H1 (cell line): Measurements from ENCODE around the gene CADM2. TPM values are rescaled to one million over a fixed set of nuclear protein-coding genes. Genes with fewer than 3 reads are reported as not detected.

Source experiments
- CTCF ChIA-PET: fragments of 300-600 bp; sonication (Branson Sonifier 250); formaldehyde crosslinking; loops from one replicate; lab custom pipeline; 2021; ENCODE audit not compliant: partially characterized antibody; lab: Charles Lee
- POLR2A ChIA-PET: fragments of 300-600 bp; sonication (Branson Sonifier 250); formaldehyde crosslinking; loops from one replicate; lab custom pipeline; 2021; ENCODE audit warnings: inconsistent platforms; ENCODE audit not compliant: partially characterized antibody; lab: Charles Lee
- DNase-seq, 2 experiments: peaks; one replicate each; pipeline versions ENCODE4 v3.0.0 to v3.0.0-alpha.2; 2010 to 2022; ENCODE audit warnings: low spot score in 2 of 2, low read depth in 1 of 2, mixed read lengths in 1 of 2
- FAIRE-seq: peaks from 2 replicates; lab custom pipeline; 2011; peaks lifted over from hg19 to GRCh38; lab: Jason Lieb, UNC
- H2AFZ ChIP-seq: 2 replicates; pipeline ENCODE4 v1.8.1; 2012; ENCODE audit warnings: low read length, inconsistent platforms
- H2AK5ac ChIP-seq: 2 replicates; pipeline ENCODE4 v1.6.1; 2013; ENCODE audit warnings: low read depth, low read length
- H2BK120ac ChIP-seq: replicated peaks from 2 replicates; pipeline ENCODE3; 2013; ENCODE audit warnings: low read depth, low read length, inconsistent platforms
- H2BK12ac ChIP-seq: 2 replicates; pipeline ENCODE4 v1.6.1; 2013; ENCODE audit warnings: low read depth, low read length
- H2BK15ac ChIP-seq: 2 replicates; pipeline ENCODE4 v1.6.1; 2013; ENCODE audit warnings: low read length
- H2BK20ac ChIP-seq: 2 replicates; pipeline ENCODE4 v1.6.1; 2013; ENCODE audit warnings: low read length
- H2BK5ac ChIP-seq: 2 replicates; pipeline ENCODE4 v1.6.1; 2013; ENCODE audit warnings: low read depth, low read length
- H3K14ac ChIP-seq: 2 replicates; pipeline ENCODE4 v1.6.1; 2013; ENCODE audit warnings: inconsistent platforms; ENCODE audit not compliant: insufficient read length
- H3K18ac ChIP-seq: 2 replicates; pipeline ENCODE4 v1.6.1; 2013; ENCODE audit warnings: low read length; ENCODE audit errors: extremely low read depth
- H3K23ac ChIP-seq: 2 replicates; pipeline ENCODE4 v1.6.1; 2013; ENCODE audit warnings: inconsistent platforms; ENCODE audit not compliant: insufficient read length
- H3K23me2 ChIP-seq: 2 replicates; pipeline ENCODE4 v1.6.1; 2013; ENCODE audit warnings: low read depth, low read length
- H3K27ac ChIP-seq: 2 replicates; pipeline ENCODE4 v1.6.1; 2011; ENCODE audit warnings: low read depth, low read length, inconsistent platforms
- H3K27me3 ChIP-seq, 4 experiments: replicated peaks in 1 of 4; 1 replicate in 1 of 4; 2 replicates in 3 of 4; pipeline versions ENCODE4 v1.6.1 to v1.8.1; 2011 to 2013; ENCODE audit warnings: low read length in 3 of 4, mild to moderate bottlenecking in 3 of 4, inconsistent platforms in 2 of 4, mixed read lengths in 2 of 4, moderate library complexity in 1 of 4; ENCODE audit not compliant: control insufficient read depth in 3 of 4, insufficient read depth in 3 of 4; ENCODE audit errors: extremely low read depth in 1 of 4
- H3K36me3 ChIP-seq, 4 experiments: 2 replicates each; pipeline versions ENCODE4 v1.6.1 to v1.8.1; 2011 to 2013; ENCODE audit warnings: mild to moderate bottlenecking in 4 of 4, low read length in 3 of 4, moderate library complexity in 2 of 4, control low read depth in 1 of 4, inconsistent platforms in 1 of 4; ENCODE audit not compliant: insufficient read depth in 4 of 4, control insufficient read depth in 2 of 4
- H3K4ac ChIP-seq: replicated peaks from 2 replicates; pipeline ENCODE3; 2013; ENCODE audit warnings: low read length, low read depth, mixed read lengths, inconsistent platforms; ENCODE audit not compliant: insufficient read length
- H3K4me1 ChIP-seq, 4 experiments: replicated peaks in 1 of 4; 1 replicate in 1 of 4; 2 replicates in 3 of 4; pipeline versions ENCODE4 v1.6.1 to v1.8.1; 2011 to 2013; ENCODE audit warnings: low read length in 3 of 4, inconsistent platforms in 2 of 4, mixed read lengths in 1 of 4; ENCODE audit not compliant: insufficient read depth in 4 of 4, control insufficient read depth in 3 of 4
- H3K4me2 ChIP-seq, 2 experiments: 2 replicates each; pipeline versions ENCODE4 v1.6.1 to v1.8.1; 2011 to 2013; ENCODE audit warnings: low read depth in 2 of 2, low read length in 2 of 2, control low read depth in 1 of 2, inconsistent platforms in 1 of 2, mild to moderate bottlenecking in 1 of 2; ENCODE audit not compliant: insufficient read depth in 1 of 2
- H3K4me3 ChIP-seq, 4 experiments: fragments of 200-600, 300-600 bp in 1 of 4; sonication (generic), shearing (Covaris generic), sonication (Bioruptor Twin) in 1 of 4; 2 replicates each; pipeline versions ENCODE4 v1.5.1 to v1.8.1; 2011 to 2016; ENCODE audit warnings: low read length in 4 of 4, low read depth in 3 of 4, control low read depth in 2 of 4, inconsistent platforms in 2 of 4, mild to moderate bottlenecking in 2 of 4, mixed read lengths in 1 of 4, moderate library complexity in 1 of 4; ENCODE audit not compliant: insufficient read depth in 2 of 4; ENCODE audit errors: extremely low read depth in 1 of 4
- H3K56ac ChIP-seq: replicated peaks from 2 replicates; pipeline ENCODE3; 2013; ENCODE audit warnings: low read depth, mild to moderate bottlenecking, mixed read lengths, low read length, inconsistent platforms; ENCODE audit not compliant: insufficient read length
- H3K79me1 ChIP-seq: 2 replicates; pipeline ENCODE4 v1.6.1; 2013; ENCODE audit warnings: low read depth, low read length, control low read depth
- H3K79me2 ChIP-seq, 2 experiments: 2 replicates each; pipeline versions ENCODE4 v1.6.1 to v1.8.1; 2012 to 2013; ENCODE audit warnings: low read length in 2 of 2, mild to moderate bottlenecking in 2 of 2, inconsistent platforms in 1 of 2; ENCODE audit not compliant: insufficient read depth in 2 of 2, control insufficient read depth in 1 of 2
- H3K9ac ChIP-seq, 4 experiments: replicated peaks in 1 of 4; 1 replicate in 1 of 4; 2 replicates in 3 of 4; pipeline versions ENCODE4 v1.6.1 to v1.8.1; 2011 to 2013; ENCODE audit warnings: low read depth in 3 of 4, low read length in 3 of 4, control low read depth in 2 of 4, mild to moderate bottlenecking in 2 of 4, moderate library complexity in 2 of 4, inconsistent platforms in 1 of 4; ENCODE audit errors: extremely low read depth in 1 of 4
- H3K9me3 ChIP-seq, 2 experiments: 2 replicates each; pipeline versions ENCODE4 v1.6.1 to v1.8.1; 2012 to 2013; ENCODE audit warnings: mild to moderate bottlenecking in 2 of 2, moderate library complexity in 2 of 2, control low read depth in 1 of 2, inconsistent platforms in 1 of 2, low read depth in 1 of 2, low read length in 1 of 2, mixed read lengths in 1 of 2; ENCODE audit not compliant: insufficient read depth in 2 of 2
- H4K20me1 ChIP-seq, 2 experiments: replicated peaks in 1 of 2; 2 replicates each; pipeline versions ENCODE3 to v1.8.1; 2011 to 2013; ENCODE audit warnings: inconsistent platforms in 2 of 2, low read length in 2 of 2, mild to moderate bottlenecking in 1 of 2; ENCODE audit not compliant: insufficient read depth in 2 of 2, control insufficient read depth in 1 of 2
- H4K5ac ChIP-seq: 2 replicates; pipeline ENCODE4 v1.6.1; 2013; ENCODE audit warnings: low read length, low read depth, mixed read lengths, inconsistent platforms; ENCODE audit not compliant: insufficient read length
- H4K8ac ChIP-seq: 2 replicates; pipeline ENCODE4 v1.8.0; 2013; ENCODE audit warnings: mild to moderate bottlenecking, moderate library complexity, low read length, inconsistent platforms; ENCODE audit not compliant: insufficient read depth; ENCODE audit errors: extremely low read depth
- H4K91ac ChIP-seq: replicated peaks from 2 replicates; pipeline ENCODE3; 2013; ENCODE audit warnings: low read length, mixed read lengths, inconsistent platforms; ENCODE audit not compliant: insufficient read length
- ASH2L ChIP-seq: fragments of 200-600, 300-600 bp; sonication (generic); IDR thresholded peaks from one replicate; pipeline ENCODE4 v1.7.1; 2017; ENCODE audit warnings: low read length
- ATF2 ChIP-seq: IDR thresholded peaks from 2 replicates; pipeline ENCODE4 v1.6.1; 2012; ENCODE audit warnings: low read length, inconsistent platforms
- BRCA1 ChIP-seq: IDR thresholded peaks from 2 replicates; pipeline ENCODE4 v1.6.1; 2012; ENCODE audit warnings: low read depth, low read length, improper control_type of control experiment
- CEBPB ChIP-seq: IDR thresholded peaks from 2 replicates; pipeline ENCODE4 v1.6.1; 2012; ENCODE audit warnings: low read depth, low read length
- CHD2 ChIP-seq: IDR thresholded peaks from 2 replicates; pipeline ENCODE4 v1.6.1; 2012; ENCODE audit warnings: low read length, improper control_type of control experiment
- EP300 ChIP-seq, 2 experiments: IDR thresholded peaks; 1 replicate in 1 of 2; 2 replicates in 1 of 2; pipeline ENCODE4 v1.6.1; 2011 to 2012; ENCODE audit warnings: low read depth in 2 of 2, low read length in 2 of 2, mild to moderate bottlenecking in 2 of 2, borderline replicate concordance in 1 of 2, inconsistent platforms in 1 of 2, moderate library complexity in 1 of 2
- GTF2F1 ChIP-seq: IDR thresholded peaks from 2 replicates; pipeline ENCODE4 v1.6.1; 2012; ENCODE audit warnings: low read depth, low read length, improper control_type of control experiment, borderline replicate concordance
- MAFK ChIP-seq: IDR thresholded peaks from 2 replicates; pipeline ENCODE4 v1.6.1; 2012; ENCODE audit warnings: low read depth, mild to moderate bottlenecking, improper control_type of control experiment, low read length
- SAP30 ChIP-seq: fragments of 300-600 bp; sonication (generic); IDR thresholded peaks from 2 replicates; pipeline ENCODE4 v1.7.1; 2012; ENCODE audit warnings: low read length, moderate library complexity, mild to moderate bottlenecking, inconsistent platforms; ENCODE audit not compliant: insufficient read depth, insufficient replicate concordance
- USF2 ChIP-seq: IDR thresholded peaks from 2 replicates; pipeline ENCODE4 v1.6.1; 2011; ENCODE audit warnings: low read length, improper control_type of control experiment
- YY1 ChIP-seq: IDR thresholded peaks from 2 replicates; pipeline ENCODE4 v1.6.1; 2011; ENCODE audit warnings: low read depth, mild to moderate bottlenecking, low read length
- ZNF274 ChIP-seq: IDR thresholded peaks from 2 replicates; pipeline ENCODE4 v1.7.0; 2012; ENCODE audit warnings: low read length, borderline replicate concordance; ENCODE audit errors: extremely low read depth
- WGBS, 2 experiments: shearing (Covaris generic) in 1 of 2; methylation state at CpG; one replicate each; pipeline versions ENCODE4 v1.1.6 to v1.1.7; 2013 to 2015; ENCODE audit warnings: low lambda C conversion rate in 2 of 2, mixed read lengths in 2 of 2, inconsistent platforms in 1 of 2, low coverage in 1 of 2, missing lambda C conversion rate in 1 of 2; ENCODE audit not compliant: insufficient replicate concordance in 2 of 2, insufficient coverage in 1 of 2, insufficient read length in 1 of 2; ENCODE audit errors: extremely low coverage in 1 of 2, missing lambda C conversion rate in 1 of 2; 5-methylcytosine and 5-hydroxymethylcytosine counted together
- polyA plus RNA-seq, 7 experiments: library from polyadenylated mRNA; depleted of rRNA in 3 of 7; stranded (reverse) in 5 of 7; unstranded in 2 of 7; fragments of >200 nt in 5 of 7; fragments of 200-250 nt in 2 of 7; gene quantifications; 1 replicate in 5 of 7; 2 replicates in 1 of 7; 4 replicates in 1 of 7; pipeline versions ENCODE4 v1.2.1 to v1.2.3, GENCODE V29; 2011 to 2013; ENCODE audit warnings: missing spikeins in 2 of 7, mixed read lengths in 2 of 7
- total RNA-seq: library from RNA; stranded (reverse); fragmentation: NEBNext Ultra II Directional; extraction: Animal tissue kit (Norgen Biotek cat#: 25700); gene quantifications from 2 replicates; pipeline ENCODE4 v1.2.1, GENCODE V29; 2021

CADM2 gene
- total and polyA plus RNA-seq, 2 of the 8 experiments (the other 6 are each of a cell fraction or from before 2014, with no cell fraction given): 14.9 to 20.9 TPM

DNA sequence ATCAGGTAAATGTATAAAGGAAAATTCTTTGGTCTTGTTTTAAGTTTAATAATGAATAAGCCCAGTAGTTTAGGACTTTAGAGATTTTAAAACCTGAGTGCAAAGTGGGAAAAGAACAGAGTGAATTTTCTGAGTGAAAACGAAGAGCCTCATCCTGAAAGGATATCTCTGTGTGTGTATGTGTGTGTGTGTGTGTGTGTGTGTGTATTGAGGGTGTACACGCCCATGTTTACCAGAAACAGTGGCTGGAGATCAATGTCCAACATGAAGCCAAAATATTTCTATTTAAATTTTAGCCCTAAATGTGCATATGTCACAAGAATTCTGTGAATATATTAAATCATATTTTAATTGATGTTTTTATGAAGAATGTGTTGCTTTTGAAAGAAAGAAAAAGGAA is 549.9 kb downstream of the CADM2 start:
- no peak overlapping the region for H3K27ac ChIP-seq
- no peaks in the 10 kb centered on the region for H3K4me1 ChIP-seq
- H3K23ac ChIP-seq: no peak overlapping the region
- H2AFZ ChIP-seq: no peak overlapping the region
- H2BK120ac ChIP-seq: no peak overlapping the region
- H2BK15ac ChIP-seq: no peak overlapping the region
- FAIRE-seq (no peak), DNase-seq (no peak)
- no peaks in the 10 kb centered on the region for H4K20me1 ChIP-seq
- H2BK5ac ChIP-seq: no peak overlapping the region
- H4K8ac ChIP-seq: no peak overlapping the region
- H3K23me2 ChIP-seq: no peaks in the 10 kb centered on the region
- no peaks in the 10 kb centered on the region for H3K79me1 ChIP-seq
- no peaks in the 10 kb centered on the region for H3K27me3 ChIP-seq
- H3K56ac ChIP-seq: no peak overlapping the region
- ChIA-PET POLR2A (no interaction called here), CTCF (interaction anchor here (0.6 kb wide), 1 partner anchor 58 kb away, joined by 3 read pairs; no protein-coding TSS in a partner anchor)
- H3K36me3 ChIP-seq: no peaks in the 10 kb centered on the region
- no peaks in the 10 kb centered on the region for H3K9me3 ChIP-seq
- H4K5ac ChIP-seq: no peak overlapping the region
- no peak overlapping the region for H3K14ac ChIP-seq
- no peak overlapping the region for H3K4me3 ChIP-seq
- no peak overlapping the region for H3K4me2 ChIP-seq
- H2BK12ac ChIP-seq: no peak overlapping the region
- no peak overlapping the region for H3K18ac ChIP-seq
- 82% methylated on average over 2 of the region's 2 CpGs; no CpG with 5 or more reads in 1 of the 2 experiments for WGBS, 2 experiments
- H3K79me2 ChIP-seq: no peaks in the 10 kb centered on the region
- H4K91ac ChIP-seq: no peak overlapping the region
- no peak overlapping the region for H2BK20ac ChIP-seq
- no peak overlapping the region for H2AK5ac ChIP-seq
- H3K9ac ChIP-seq: no peak overlapping the region
- H3K4ac ChIP-seq: no peak overlapping the region
- TF ChIP-seq MAFK (no peak), ZNF274 (no peak), EP300 (IDR thresholded peaks at IDR 0.05; ENCODE audit: borderline replicate concordance in 1 of 2, low read depth in 2 of 2, low read length in 2 of 2) (no peak), ASH2L (no peak), CHD2 (no peak), CEBPB (no peak), GTF2F1 (no peak), YY1 (no peak), SAP30 (no peak), BRCA1 (no peak), USF2 (no peak), ATF2 (no peak)
